Tibial artery (tissue), 4 donors: Measurements from ENCODE around the gene RBFOX1.

Source experiments
- DNase-seq, 2 donors: peaks; one replicate each; pipeline ENCODE4 v3.0.0-alpha.2; 2019
- H3K27ac ChIP-seq, 2 donors: fragments of 200-600 bp; sonication (generic) in 1 of 2; 1 replicate in 1 of 2; 2 replicates in 1 of 2; pipeline ENCODE4 v1.5.1; 2018 to 2019; ENCODE audit warnings: mild to moderate bottlenecking in 1 of 2
- H3K27me3 ChIP-seq, 2 donors: fragments of 200-600 bp; sonication (generic) in 1 of 2; one replicate each; pipeline versions ENCODE4 v1.5.1 to v1.6.0; 2016 to 2019
- H3K36me3 ChIP-seq, 3 donors: fragments of 200-600 bp; sonication (generic) in 2 of 3; one replicate each; pipeline ENCODE4 v1.5.1; 2016 to 2019; ENCODE audit warnings: mild to moderate bottlenecking in 2 of 3
- H3K4me1 ChIP-seq, 4 donors: fragments of 200-600 bp; sonication (generic) in 2 of 4; 1 replicate in 3 of 4; 2 replicates in 1 of 4; pipeline ENCODE4 v1.5.1; 2016 to 2019
- H3K4me3 ChIP-seq, 2 donors: fragments of 200-600 bp; sonication (generic) in 1 of 2; 1 replicate in 1 of 2; 2 replicates in 1 of 2; pipeline ENCODE4 v1.5.1; 2018 to 2019; ENCODE audit warnings: mild to moderate bottlenecking in 2 of 2
- H3K9me3 ChIP-seq, 3 donors: fragments of 200-600 bp; sonication (generic) in 1 of 3; one replicate each; pipeline ENCODE4 v1.5.1; 2016 to 2019
- CTCF ChIP-seq, 2 experiments: fragments of 200-600 bp in 1 of 2; fragments of 450-650 bp in 1 of 2; IDR thresholded peaks; one replicate each; pipeline ENCODE4 v1.5.1; 2017 to 2019; ENCODE audit warnings: antibody characterized with exemption in 2 of 2, mild to moderate bottlenecking in 1 of 2, moderate library complexity in 1 of 2
- intact Hi-C: fragments of 100-400 bp; cut with DNase I; formaldehyde crosslinking; loops from one replicate; pipeline ENCODE4 v1.15.0; 2023; ENCODE audit warnings: low total_unique reads

RBFOX1 gene

GRCh38 chr16:7628981-7629380 is 296.3 kb downstream of the RBFOX1 start:
- Histone ChIP-seq H3K4me1 (no peaks in the 10 kb centered on the region), H3K4me3 (no peak overlapping the region), H3K36me3 (no peaks in the 10 kb centered on the region), H3K9me3 (no peaks in the 10 kb centered on the region), H3K27ac (no peak overlapping the region), H3K27me3 (no peaks in the 10 kb centered on the region)
- no peak for DNase-seq
- intact Hi-C loops: no loop called here
- TF ChIP-seq CTCF (IDR thresholded peaks at IDR 0.05): no peak

GRCh38 chr16:7629571-7629970 is 296.9 kb downstream of the RBFOX1 start:
- no peaks in the 10 kb centered on the region for H3K27me3 ChIP-seq
- H3K4me1 ChIP-seq: no peaks in the 10 kb centered on the region
- H3K36me3 ChIP-seq: no peaks in the 10 kb centered on the region
- no peak overlapping the region for H3K27ac ChIP-seq
- intact Hi-C loops: no loop called here
- TF ChIP-seq CTCF (IDR thresholded peaks at IDR 0.05): no peak
- DNase-seq: no peak
- no peak overlapping the region for H3K4me3 ChIP-seq
- no peaks in the 10 kb centered on the region for H3K9me3 ChIP-seq

- H3K27me3 ChIP-seq: no peaks in the 10 kb centered on the region
- no peaks in the 10 kb centered on the region for H3K9me3 ChIP-seq
- intact Hi-C loops: no loop called here
- H3K4me1 ChIP-seq: no peaks in the 10 kb centered on the region
- H3K4me3 ChIP-seq: no peak overlapping the region
- H3K27ac ChIP-seq: no peak overlapping the region
- no peak for DNase-seq
- TF ChIP-seq CTCF (IDR thresholded peaks at IDR 0.05): no peak
- H3K36me3 ChIP-seq: no peaks in the 10 kb centered on the region
Observed at GRCh38 chr16:7637446-7637845, 304.8 kb downstream of the RBFOX1 start.

- H3K9me3 ChIP-seq: no peaks in the 10 kb centered on the region
- intact Hi-C loops: no loop called here
- no peak for DNase-seq
- no peaks in the 10 kb centered on the region for H3K4me1 ChIP-seq
- TF ChIP-seq CTCF (IDR thresholded peaks at IDR 0.05): no peak
- H3K4me3 ChIP-seq: no peak overlapping the region
- H3K27me3 ChIP-seq: no peaks in the 10 kb centered on the region
- no peaks in the 10 kb centered on the region for H3K36me3 ChIP-seq
- no peak overlapping the region for H3K27ac ChIP-seq
Observed at GRCh38 chr16:7638306-7638705, 305.7 kb downstream of the RBFOX1 start.

- no peak for TF ChIP-seq CTCF (IDR thresholded peaks at IDR 0.05)
- Histone ChIP-seq H3K36me3 (no peaks in the 10 kb centered on the region), H3K27ac (no peak overlapping the region), H3K27me3 (no peaks in the 10 kb centered on the region), H3K4me3 (no peak overlapping the region), H3K9me3 (no peaks in the 10 kb centered on the region), H3K4me1 (no peaks in the 10 kb centered on the region)
- intact Hi-C loops: no loop called here
- no peak for DNase-seq
Observed at GRCh38 chr16:7640334-7640733, 307.7 kb downstream of the RBFOX1 start.

GRCh38 chr16:7644176-7644575 is 311.5 kb downstream of the RBFOX1 start:
- no peaks in the 10 kb centered on the region for H3K27me3 ChIP-seq
- no peak for TF ChIP-seq CTCF (IDR thresholded peaks at IDR 0.05)
- no peak overlapping the region for H3K27ac ChIP-seq
- intact Hi-C loops: no loop called here
- H3K4me3 ChIP-seq: no peak overlapping the region
- H3K36me3 ChIP-seq: no peaks in the 10 kb centered on the region
- no peaks in the 10 kb centered on the region for H3K9me3 ChIP-seq
- no peaks in the 10 kb centered on the region for H3K4me1 ChIP-seq
- DNase-seq: no peak
